Endometrial microvascular endothelial cells (primary cell): ENCODE results near the gene PPP6R3. TPM values are rescaled to one million over a fixed set of nuclear protein-coding genes. Genes with fewer than 3 reads are reported as not detected.
"Not testable (repeated sequence)": the region's sequence is repeated elsewhere in the genome, so short reads cannot be mapped to it uniquely, and the experiment has no call there.

Experiments used
- in situ Hi-C: cut with HindIII; loops from 2 replicates; pipeline ENCODE4 v1.10.0; 2017; ENCODE audit warnings: low sequenced_read_pairs, low pct_unique_long_range_greater_than_20kb; ENCODE audit errors: inconsistent ontology term
- total RNA-seq: library from RNA; depleted of rRNA; stranded (reverse); fragments of >200 nt; gene quantifications from one replicate; pipeline ENCODE4 v1.2.3, GENCODE V29; 2015; ENCODE audit errors: inconsistent ontology term

The PPP6R3 gene
- total RNA-seq, 1 donor from 2014 or later: 101 TPM

DNA sequence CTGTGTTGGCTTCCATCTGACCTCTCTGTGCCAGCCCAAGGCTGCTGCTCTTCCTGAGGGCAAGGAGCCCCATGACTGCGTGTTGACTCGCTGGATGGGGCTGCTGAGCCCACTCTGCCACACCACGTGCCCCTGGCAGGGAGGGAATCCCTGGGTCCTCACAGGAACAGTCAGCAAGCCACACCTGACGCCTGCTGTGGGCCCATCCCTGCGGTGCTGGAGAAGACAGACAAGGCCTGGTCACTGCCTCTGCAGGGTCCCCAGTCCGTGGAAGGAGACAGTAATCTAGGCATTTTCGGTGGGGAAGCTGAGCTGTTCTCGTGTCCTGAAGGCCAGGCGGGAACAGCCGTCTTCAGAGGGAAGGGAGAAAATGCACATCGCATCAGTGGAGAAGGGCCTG is 10.6 kb upstream of the PPP6R3 start:
- in situ Hi-C loops: no loop called here

DNA sequence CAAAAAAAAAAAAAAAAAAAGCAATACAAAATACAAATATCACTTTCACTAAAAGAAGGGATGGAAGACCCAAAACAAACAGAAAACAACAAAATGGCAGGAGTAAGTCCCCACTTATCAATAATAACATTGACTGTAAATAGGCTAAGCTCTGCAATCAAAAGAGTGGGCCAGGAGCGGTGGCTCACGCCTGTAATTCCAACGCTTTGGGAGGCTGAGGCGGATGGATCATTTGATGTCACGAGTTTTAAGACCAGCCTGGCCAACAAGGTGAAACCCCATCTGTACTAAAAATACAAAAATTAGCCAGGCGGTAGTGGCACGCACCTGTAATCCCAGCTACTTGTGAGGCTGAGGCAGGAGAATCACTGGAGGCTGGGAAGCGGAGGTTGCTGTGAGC is 9.8 kb upstream of the PPP6R3 start:
- in situ Hi-C loops: no loop called here

DNA sequence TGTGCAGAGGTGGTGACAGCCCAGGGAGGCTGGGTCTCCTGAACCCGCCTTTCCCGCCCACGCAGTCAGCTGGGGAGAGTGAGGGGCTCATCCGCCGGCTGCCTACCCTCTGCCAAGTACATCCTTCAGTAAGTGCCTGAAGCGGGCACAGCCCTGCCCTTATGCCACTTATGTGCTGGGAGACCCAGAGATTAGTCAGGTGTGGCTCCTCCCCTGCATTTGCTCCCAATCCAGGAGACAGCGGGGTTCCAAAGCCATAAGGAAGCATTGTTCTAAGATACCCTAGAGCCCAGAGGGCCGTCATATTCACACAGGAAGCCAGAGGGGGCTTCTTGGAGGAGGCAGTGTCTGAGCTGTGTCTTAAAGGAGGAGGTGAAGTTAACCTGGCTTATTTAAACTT is 5.8 kb upstream of the PPP6R3 start:
- in situ Hi-C loops: no loop called here

DNA sequence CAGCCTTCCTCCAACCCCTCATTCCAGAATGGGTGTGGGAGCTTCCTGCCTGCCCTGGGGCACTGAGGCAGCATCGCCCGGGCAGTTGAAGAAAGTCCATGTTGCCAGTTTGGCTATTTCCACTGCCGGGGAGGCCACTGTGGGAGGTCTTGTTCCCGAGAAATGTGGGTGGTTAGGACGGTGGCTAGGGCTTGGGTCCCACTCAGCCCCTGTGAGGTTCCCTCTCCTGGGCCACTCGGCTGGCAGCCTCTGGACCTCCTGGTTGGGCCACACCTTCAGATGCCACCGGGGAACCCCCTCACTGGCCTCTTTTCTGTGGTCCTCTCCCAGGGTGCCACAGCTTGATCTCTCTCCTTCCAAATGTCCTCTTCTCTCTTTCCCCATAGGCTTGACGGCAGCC is 5.1 kb upstream of the PPP6R3 start:
- in situ Hi-C loops: no loop called here

DNA sequence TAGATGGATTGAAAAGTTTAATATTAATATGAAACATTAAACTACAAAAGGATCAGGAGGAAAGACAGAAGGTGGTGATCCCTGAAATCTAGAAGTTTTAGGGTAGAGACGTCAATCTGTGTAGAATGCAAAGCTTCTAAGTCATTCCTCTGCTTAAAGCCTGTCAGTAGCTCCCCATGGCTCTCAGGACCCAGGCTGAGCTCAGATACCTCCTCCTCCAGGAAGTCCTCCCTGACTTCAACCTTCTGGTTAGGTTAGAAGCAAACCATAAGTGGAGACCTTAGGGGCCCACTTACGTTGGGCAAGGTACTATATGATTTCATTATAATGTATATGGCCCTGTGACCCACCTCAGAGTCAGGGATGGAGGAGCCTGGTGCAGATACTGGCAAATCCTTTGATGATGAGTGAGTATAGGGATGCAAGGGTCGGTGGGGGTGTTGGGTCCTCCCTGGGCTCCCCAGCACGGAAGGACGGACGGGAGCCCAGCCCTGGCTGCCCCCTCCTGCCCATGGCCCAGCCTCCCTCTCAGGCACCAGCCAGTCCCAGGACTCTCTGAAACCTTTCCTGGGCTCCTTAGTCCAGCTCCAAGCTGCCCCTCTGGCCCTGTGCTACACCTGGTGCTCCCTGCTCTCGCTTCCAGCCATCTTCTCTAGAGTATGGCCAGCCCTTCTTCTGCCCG is 3.2 kb upstream of the PPP6R3 start:
- in situ Hi-C loops: no loop called here

DNA sequence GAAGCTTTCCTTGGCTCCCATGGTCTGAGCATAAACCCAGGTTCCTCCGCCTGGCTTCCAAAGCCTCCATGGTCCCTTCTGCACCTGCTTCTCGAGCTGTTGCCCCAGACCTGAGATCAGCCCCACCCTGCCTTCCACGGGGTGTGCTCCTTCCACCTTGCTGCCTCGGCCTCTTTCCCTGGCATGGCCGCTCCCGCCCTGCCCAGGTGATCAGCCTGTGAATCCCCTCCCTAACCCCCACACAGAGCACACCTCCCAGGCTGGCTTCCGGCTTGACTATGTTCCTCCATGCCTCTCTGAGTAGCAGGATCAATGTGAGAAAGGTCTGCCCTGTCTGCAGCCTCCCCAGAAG is 2.7 kb upstream of the PPP6R3 start:
- in situ Hi-C loops: no loop called here

DNA sequence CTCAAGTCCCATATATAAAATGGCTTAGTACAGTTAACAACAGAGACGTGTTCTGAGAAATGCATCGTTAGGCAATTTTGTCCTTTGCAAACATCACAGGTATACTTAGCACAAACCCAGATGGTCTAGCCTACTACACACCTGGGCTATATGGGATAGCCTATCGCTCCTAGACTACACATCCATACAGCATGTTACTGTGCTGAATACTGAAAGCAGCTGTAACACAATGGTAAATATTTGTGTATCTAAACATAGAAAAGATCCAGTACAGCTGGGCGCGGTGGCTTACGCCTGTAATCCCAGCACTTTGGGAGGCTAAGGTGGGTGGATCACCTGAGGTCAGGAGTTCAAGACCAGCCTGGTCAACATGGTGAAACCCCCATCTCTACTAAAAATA is 2.2 kb upstream of the PPP6R3 start:
- in situ Hi-C loops: not testable (repeated sequence)

DNA sequence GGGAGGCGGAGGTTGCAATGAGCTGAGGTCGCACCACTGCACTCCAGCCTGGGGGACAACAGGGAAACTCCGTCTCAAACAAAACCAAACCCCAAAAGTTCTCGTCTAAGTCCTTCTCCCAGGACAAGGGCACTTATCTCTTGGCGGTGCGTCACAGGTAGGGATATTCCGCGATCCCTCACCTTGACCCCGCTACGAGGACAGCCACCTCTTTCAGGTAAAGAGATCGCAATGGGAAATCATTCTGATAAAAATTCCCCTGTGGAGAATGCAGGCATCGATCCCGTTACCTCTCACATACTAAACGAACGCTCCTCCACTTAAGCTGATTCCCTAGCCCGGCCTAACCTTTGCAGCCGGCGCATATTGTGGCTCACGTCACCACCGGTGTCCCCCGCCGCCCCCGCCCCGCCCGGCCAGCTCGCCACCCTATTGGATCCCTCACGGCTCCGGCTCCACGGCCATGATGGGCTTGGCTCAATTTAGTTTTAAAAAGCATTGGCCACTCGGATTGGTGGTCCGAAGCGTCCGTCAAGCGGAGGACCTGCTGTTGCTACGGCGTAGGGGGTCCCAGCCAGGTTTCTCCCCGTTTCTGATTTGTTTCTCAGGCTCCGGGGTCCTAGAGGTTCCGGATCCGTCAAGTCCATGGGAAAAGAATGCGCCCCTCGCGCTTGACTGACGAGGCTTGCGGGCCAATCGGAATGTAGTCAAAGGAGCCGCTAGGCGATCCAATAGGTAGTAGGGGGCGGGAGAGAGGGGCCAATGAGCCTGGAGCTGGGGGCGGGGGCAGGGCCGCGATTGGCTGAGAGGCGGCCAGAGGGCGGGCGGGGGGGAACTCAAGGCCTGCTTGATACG is 439 bp upstream of the PPP6R3 start:
- in situ Hi-C loops: no loop called here

DNA sequence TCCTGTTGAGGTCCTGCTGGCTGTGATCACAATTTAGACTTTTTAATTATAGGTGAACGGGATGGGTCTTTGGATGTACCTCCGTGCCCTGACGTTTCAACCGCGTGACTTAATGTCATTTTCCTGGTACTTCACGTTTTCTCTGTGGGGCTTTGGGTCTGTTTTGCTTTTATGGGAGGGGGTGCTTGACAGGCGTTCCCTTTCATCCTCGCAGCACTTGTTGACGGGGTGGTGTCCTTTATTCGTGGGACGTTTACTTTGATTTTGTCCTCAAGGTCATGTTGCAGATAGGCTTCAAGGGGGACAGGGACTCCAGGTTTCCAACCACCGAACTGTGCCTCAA is 994 bp downstream of the PPP6R3 start:
- in situ Hi-C loops: no loop called here

DNA sequence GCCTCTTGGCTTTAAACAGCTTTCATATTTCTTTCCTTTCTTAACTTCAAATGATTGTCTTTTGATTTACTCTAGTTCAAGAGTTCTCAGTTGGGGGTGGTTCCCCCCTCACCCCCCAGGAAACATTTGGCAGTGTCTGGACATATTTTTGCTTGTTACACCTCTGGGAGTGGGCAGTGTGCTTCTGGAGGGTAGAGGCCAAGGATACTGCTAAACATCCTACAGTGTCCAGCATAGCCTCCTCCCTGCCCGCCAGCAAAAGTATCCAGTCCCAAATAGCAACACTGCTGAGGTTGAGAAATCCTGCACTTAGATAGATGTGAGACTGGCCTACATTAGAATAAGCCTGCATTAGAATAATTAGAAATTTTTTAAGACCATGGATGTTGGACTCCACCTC is 3.2 kb downstream of the PPP6R3 start:
- in situ Hi-C loops: no loop called here

DNA sequence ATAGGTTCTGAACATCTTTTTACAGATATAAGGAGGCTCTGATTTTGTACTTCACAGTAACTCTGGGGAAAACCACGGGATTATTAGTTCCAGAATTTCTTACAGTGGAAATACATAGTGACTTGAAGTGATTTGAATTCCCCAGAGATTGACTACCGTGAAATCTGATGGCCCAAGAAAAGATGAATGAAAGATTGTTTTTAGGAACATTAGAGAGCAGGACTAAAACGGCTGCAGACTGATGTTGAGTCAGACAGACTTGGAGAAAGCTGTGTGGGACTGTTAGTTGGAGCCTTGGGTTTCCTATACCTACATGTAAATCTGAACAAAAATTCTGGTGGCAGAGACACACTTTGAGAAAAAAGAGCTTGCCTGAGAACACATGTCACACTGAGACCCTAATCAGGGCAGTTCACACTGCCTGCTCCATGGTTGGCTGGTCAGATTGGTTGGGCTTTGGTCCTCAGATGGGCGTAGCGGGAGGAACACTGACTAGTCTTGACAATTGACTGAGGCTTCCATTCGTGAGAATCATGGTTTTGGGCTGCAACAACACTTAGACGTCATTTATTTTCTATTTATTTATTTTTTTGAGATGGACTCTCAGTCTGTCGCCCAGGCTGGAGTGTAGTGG is 6.8 kb downstream of the PPP6R3 start:
- in situ Hi-C loops: no loop called here

DNA sequence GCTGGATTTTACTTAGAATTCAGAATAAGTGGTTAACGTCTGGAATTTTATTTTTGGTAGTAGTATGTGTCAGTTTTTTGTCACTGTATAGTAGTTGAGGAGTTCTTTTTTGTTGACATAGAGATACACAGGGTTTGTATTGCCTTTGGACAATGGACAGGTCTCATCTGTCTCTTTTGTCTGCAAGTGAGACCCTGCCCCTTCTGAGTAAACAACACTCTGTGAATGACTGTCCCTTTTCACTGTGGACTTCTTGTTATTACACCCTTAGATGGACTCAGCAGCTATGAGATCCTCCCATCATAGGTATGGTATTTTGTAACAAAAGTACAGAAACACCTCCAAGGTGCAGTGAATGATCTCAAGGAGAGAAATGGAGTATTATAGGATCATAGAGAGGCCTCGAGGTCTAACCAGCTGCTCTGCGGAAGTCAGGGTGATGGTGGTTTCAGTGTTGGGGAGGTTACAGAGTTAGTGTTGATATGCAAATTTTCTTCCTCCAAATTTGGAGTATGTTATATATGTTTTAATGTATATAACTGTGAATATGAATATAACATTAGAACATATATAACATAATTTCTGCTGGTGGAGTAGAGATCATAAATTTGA is 7.8 kb downstream of the PPP6R3 start:
- in situ Hi-C loops: no loop called here

DNA sequence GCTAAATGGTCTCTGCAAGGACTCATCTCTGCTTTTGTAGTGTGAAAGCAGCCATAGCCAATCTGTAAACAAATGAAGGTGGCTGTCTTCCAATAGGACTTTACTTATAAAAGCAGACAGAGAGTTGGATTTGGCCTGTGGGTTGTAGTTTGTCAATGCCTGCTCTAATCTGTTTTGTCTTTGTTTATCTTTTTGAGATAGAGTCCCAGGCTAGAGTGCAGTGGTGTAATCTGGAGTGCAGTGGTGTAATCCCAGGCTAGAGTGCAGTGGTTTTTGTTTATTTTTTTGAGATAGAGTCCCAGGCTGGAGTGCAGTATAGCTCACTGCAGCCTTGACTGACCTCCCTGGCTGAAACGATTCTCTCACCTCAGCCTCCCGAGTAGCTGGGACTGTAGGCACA is 8.6 kb downstream of the PPP6R3 start:
- in situ Hi-C loops: no loop called here

DNA sequence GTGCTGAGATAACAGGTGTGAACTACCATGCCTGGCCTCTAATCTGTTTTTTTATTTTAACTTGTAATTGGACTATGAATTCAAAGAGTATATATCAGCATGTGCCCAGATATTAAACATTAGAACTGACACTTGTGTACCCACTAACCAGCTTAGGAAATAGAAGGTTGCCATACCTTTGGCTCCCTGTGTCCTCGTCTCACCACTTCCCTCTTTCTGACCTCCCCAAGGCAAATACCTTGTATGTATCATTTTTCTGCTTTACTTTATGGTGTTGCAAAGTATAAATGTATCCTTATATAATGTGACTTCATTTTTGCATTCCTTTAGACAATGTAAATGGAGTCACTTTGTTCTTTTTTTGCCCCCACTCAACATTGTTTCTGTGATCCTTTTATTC is 9.1 kb downstream of the PPP6R3 start:
- in situ Hi-C loops: no loop called here

DNA sequence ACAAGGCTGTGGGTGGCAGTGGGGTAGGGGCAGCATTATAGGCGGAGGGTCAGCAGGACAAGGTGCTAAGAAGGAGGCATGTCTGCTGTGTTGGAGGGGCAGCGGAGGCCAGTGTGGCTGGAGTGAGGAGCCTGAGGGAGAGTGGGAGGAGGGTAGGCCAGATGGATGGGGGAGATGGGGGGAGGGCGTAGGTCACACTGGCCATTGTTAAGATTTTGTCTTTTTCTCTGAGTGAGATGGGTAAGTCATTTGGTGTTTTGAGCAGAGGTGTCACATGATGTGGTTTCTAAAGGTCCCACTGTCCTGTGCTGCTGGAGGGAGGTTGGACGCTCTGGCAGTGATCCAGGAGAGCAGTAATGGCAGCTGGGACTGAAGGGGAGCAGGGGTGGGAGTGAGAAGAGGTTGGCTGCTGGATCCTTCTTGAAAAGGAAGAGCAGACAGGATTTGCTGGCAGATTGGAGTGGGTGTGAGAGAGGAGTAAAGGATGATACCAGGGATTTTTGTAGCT is 9.8 kb downstream of the PPP6R3 start:
- in situ Hi-C loops: no loop called here

DNA sequence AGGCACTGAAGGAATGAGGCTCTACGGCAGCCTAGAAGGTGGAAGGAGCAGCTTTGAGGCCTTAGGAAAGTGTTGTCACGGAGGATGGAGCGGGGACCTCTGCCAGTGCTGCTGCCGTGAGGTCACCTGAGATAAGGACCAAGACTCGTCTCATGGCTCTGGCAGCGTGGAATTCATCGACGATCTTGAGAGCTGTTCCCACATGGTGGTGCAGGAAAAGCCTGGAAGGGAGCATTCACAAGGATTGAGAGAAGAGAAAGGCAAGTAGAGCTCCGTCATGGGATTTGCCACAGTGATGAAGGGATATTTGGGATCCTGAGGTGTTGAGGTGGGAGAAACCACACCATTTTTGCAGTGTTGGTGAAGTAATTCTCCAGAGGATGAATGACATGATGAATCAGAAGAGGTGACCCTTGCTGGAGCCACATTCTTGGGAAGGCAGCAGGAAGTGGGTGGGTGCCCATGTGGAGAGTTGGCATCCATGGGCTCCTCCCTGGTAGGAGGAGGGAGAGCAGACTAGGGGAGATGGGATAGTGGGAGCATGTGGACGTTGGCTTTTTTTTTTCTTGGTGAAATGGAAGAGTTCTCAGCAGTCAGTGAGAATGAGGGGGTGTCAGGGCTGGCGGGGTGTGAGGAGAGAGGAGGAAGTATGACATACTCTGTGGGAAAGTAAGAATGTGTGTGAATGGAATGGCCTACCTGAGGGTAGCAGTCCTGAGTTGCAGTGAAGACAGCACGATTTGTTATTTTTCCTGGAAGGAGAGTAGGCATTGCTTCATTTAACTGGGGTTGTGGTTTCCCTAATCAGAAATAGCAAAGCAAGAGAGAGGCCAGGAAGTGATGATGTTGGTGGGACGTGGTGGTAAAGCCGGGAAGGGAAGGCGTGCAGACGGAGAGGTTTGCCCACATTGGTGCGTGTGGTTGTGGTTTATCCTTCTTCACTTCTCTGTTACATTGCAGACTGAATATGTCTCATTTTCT is 11.1 kb downstream of the PPP6R3 start:
- in situ Hi-C loops: no loop called here

DNA sequence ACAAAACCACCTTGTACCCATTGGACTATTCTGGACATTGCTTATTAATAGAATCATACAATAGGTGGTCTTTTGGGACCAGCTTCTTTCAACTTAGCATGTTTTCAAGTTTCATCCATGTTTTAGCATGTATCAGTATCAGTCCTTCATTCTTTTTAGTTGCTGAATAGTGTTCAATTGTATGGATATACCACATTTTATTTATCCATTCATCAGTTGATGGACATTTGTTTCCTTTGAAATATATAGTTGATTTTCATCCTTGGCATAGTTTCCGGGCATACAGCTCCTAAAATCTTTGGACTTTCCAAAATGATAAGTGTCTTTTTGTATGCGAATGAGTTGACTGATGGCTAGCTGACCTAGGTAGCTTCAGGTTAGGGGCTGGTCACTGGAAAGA is 12.2 kb downstream of the PPP6R3 start:
- in situ Hi-C loops: no loop called here

DNA sequence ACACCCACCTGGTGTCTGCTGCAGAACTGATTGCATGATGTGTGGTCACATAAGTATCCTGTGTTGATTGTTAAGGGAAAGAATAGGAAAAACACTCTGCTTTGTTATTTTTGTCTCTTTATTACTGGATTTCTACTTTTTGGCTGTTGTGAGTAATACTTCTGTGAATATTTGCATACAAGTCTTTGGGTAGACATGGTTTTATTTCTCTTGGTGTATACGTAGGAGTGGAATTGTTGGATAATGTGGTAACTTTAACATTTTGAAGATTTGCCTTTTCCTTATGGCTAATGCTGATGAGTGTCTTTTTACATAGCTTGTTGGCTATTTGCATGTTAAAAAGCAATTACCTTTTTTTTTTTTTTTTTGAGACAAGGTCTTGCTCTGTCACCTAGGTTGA is 13.1 kb downstream of the PPP6R3 start:
- in situ Hi-C loops: no loop called here

DNA sequence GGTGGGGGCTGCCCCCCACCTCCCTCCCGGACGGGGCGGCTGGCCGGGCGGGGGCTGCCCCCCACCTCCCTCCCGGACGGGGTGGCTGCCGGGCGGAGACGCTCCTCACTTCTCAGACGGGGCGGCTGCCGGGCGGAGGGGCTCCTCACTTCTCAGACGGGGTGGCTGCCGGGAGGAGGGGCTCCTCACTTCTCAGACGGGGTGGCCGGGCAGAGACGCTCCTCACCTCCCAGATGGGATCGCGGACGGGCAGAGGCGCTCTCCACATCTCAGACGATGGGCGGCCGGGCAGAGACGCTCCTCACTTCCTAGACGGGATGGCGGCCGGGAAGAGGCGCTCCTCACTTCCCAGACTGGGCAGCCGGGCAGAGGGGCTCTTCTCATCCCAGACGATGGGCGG is 15.1 kb downstream of the PPP6R3 start:
- in situ Hi-C loops: not testable (repeated sequence)
